AG09319 (cell line): Measurements from ENCODE around the gene FMNL2.

ENCODE experiments used
- DNase-seq: peaks from one replicate; pipeline ENCODE4 v3.0.0-alpha.2; 2010; ENCODE audit warnings: low read depth; ENCODE audit errors: extremely low read depth
- CTCF ChIP-seq: IDR thresholded peaks from 2 replicates; pipeline ENCODE4 v1.5.1; 2011; ENCODE audit warnings: low read depth, mild to moderate bottlenecking, inconsistent platforms, low read length, moderate library complexity

Gene FMNL2

GRCh38 chr2:152577579-152577978 lies 242.6 kb downstream of the FMNL2 start:
- DNase-seq = no peak
- no peak for TF ChIP-seq CTCF

- no peak for DNase-seq
Observed at GRCh38 chr2:152578573-152578972, 243.6 kb downstream of the FMNL2 start.

GRCh38 chr2:152580714-152581113 lies 245.7 kb downstream of the FMNL2 start:
- no peak for TF ChIP-seq CTCF
- no peak for DNase-seq

More at GRCh38 chr2:152578573-152578972, 243.6 kb downstream of the FMNL2 start:
- no peak for TF ChIP-seq CTCF

GRCh38 chr2:152581360-152581759 lies 246.4 kb downstream of the FMNL2 start:
- no peak for TF ChIP-seq CTCF
- DNase-seq = no peak

GRCh38 chr2:152582081-152582480 lies 247.1 kb downstream of the FMNL2 start:
- no peak for TF ChIP-seq CTCF
- no peak for DNase-seq

- TF ChIP-seq CTCF = no peak
- no peak for DNase-seq
Observed at GRCh38 chr2:152583512-152584229, 248.7 kb downstream of the FMNL2 start.

GRCh38 chr2:152584301-152584700 lies 249.3 kb downstream of the FMNL2 start:
- DNase-seq = no peak
- no peak for TF ChIP-seq CTCF
